Right atrium auricular region (tissue), 2 donors: Measurements from ENCODE around the gene ILKAP. TPM values are rescaled to one million over a fixed set of nuclear protein-coding genes. Genes with fewer than 3 reads are reported as not detected.

Experiments used
- DNase-seq: peaks from one replicate; pipeline ENCODE4 v3.0.0-alpha.2; 2019; ENCODE audit warnings: low spot score
- H3K27ac ChIP-seq, 2 donors: fragments of 200-600 bp; sonication (generic); 1 replicate in 1 of 2; 2 replicates in 1 of 2; pipeline ENCODE4 v1.5.1; 2016 to 2019
- H3K27me3 ChIP-seq, 2 donors: fragments of 200-600 bp; sonication (generic); one replicate each; pipeline versions ENCODE4 v1.5.1 to v1.6.0; 2017 to 2019
- H3K36me3 ChIP-seq: fragments of 200-600 bp; sonication (generic); one replicate; pipeline ENCODE4 v1.5.1; 2016
- H3K4me1 ChIP-seq, 2 donors: fragments of 200-600 bp; sonication (generic); one replicate each; pipeline versions ENCODE4 v1.5.1 to v1.6.0; 2017 to 2019
- H3K4me3 ChIP-seq, 2 donors: fragments of 200-600 bp; sonication (generic); 1 replicate in 1 of 2; 2 replicates in 1 of 2; pipeline ENCODE4 v1.5.1; 2017 to 2019; ENCODE audit warnings: mild to moderate bottlenecking in 1 of 2, moderate library complexity in 1 of 2
- H3K9me3 ChIP-seq, 2 donors: fragments of 200-600 bp; sonication (generic); one replicate each; pipeline ENCODE4 v1.5.1; 2019
- CTCF ChIP-seq, 2 donors: fragments of 200-600 bp; sonication (generic); IDR thresholded peaks; one replicate each; pipeline ENCODE4 v1.5.1; 2019; ENCODE audit warnings: antibody characterized with exemption in 2 of 2
- total RNA-seq, 2 donors: library from RNA; depleted of rRNA; stranded (reverse); fragments of >200 nt; gene quantifications; one replicate each; pipeline ENCODE4 v1.1.0, GENCODE V29; 2016

ILKAP gene
- total RNA-seq, 2 donors from 2014 or later, result 15.9 to 17.6 TPM

GRCh38 chr2:238150686-238151085 lies 52.8 kb downstream of the ILKAP start:
- Histone ChIP-seq H3K27me3 (no peaks in the 10 kb centered on the region), H3K9me3 (no peaks in the 10 kb centered on the region), H3K36me3 (peaks cover 8% of the 10 kb centered on the region), H3K4me1 (peaks cover 0 to 3% of the 10 kb centered on the region in 2 donors), H3K4me3 (no peak overlapping the region), H3K27ac (no peak overlapping the region)
- no peak for TF ChIP-seq CTCF (IDR thresholded peaks at IDR 0.05)
- no peak for DNase-seq

- TF ChIP-seq CTCF (IDR thresholded peaks at IDR 0.05), result no peak
- Histone ChIP-seq H3K27ac (no peak overlapping the region), H3K36me3 (peaks cover 8% of the 10 kb centered on the region), H3K4me3 (no peak overlapping the region), H3K27me3 (no peaks in the 10 kb centered on the region), H3K9me3 (no peaks in the 10 kb centered on the region), H3K4me1 (peaks cover 0 to 3% of the 10 kb centered on the region in 2 donors)
- DNase-seq, result no peak
These were observed 53.5 kb downstream of the ILKAP start for GRCh38 chr2:238149841-238150572.

GRCh38 chr2:238148981-238149380 lies 54.5 kb downstream of the ILKAP start:
- H3K4me1 ChIP-seq, result peaks cover 0 to 4% of the 10 kb centered on the region in 2 donors
- no peak for TF ChIP-seq CTCF (IDR thresholded peaks at IDR 0.05)
- no peaks in the 10 kb centered on the region for H3K9me3 ChIP-seq
- H3K36me3 ChIP-seq, result peaks cover 8% of the 10 kb centered on the region
- H3K4me3 ChIP-seq, result no peak overlapping the region
- DNase-seq, result no peak
- no peak overlapping the region for H3K27ac ChIP-seq
- no peaks in the 10 kb centered on the region for H3K27me3 ChIP-seq

- no peak for DNase-seq
- peaks cover 8% of the 10 kb centered on the region for H3K36me3 ChIP-seq
- peaks cover 0 to 20% of the 10 kb centered on the region in 2 donors for H3K4me1 ChIP-seq
- H3K4me3 ChIP-seq, result no peak overlapping the region
- TF ChIP-seq CTCF (IDR thresholded peaks at IDR 0.05), result no peak
- no peak overlapping the region for H3K27ac ChIP-seq
- H3K9me3 ChIP-seq, result no peaks in the 10 kb centered on the region
- no peaks in the 10 kb centered on the region for H3K27me3 ChIP-seq
These were observed 56.5 kb downstream of the ILKAP start for GRCh38 chr2:238146884-238147544.

GRCh38 chr2:238145851-238146250 lies 57.6 kb downstream of the ILKAP start:
- H3K27me3 ChIP-seq, result no peaks in the 10 kb centered on the region
- H3K36me3 ChIP-seq, result peaks cover 12% of the 10 kb centered on the region
- DNase-seq, result no peak
- H3K9me3 ChIP-seq, result no peaks in the 10 kb centered on the region
- no peak overlapping the region for H3K4me3 ChIP-seq
- TF ChIP-seq CTCF (IDR thresholded peaks at IDR 0.05), result no peak
- H3K4me1 ChIP-seq, result peaks cover 0 to 32% of the 10 kb centered on the region in 2 donors
- no peak overlapping the region for H3K27ac ChIP-seq
